ENCODE measurements around the gene ARRDC4. TPM values are rescaled to one million over a fixed set of nuclear protein-coding genes. Genes with fewer than 3 reads are reported as not detected.

Gene ARRDC4
- total RNA-seq, 1 donor from 2014 or later = 5.5 TPM

DNA sequence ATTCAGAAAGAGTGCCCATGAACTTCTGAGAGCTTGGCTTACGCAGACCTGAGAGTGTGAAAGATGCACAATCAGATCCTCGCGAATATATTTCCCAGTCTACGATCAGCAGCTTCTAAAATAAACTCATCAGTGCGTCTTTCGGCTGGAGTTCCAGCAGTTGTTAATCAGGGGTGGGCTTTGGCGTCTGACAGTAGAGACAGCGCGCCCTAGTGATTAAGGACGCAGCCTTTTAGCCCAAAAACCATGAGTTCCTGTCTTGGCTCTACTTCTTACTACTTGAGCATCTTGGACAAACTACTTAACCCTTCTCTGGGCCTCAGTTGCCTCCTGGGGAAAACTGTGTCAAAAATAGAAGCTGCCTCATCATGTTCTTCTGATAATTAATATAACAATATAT is 15.8 kb upstream of the ARRDC4 start:
- DNase-seq (ENCODE audit: low spot score) = no peak
- Mint-ChIP-seq H3K4me1 (ENCODE audit: low read depth) (no peaks in the 10 kb centered on the region), H3K4me3 (ENCODE audit: unreplicated experiment) (no peak overlapping the region), H3K27me3 (ENCODE audit: low read depth) (no peaks in the 10 kb centered on the region), H3K9me3 (ENCODE audit: low read depth) (no peaks in the 10 kb centered on the region), H3K27ac (ENCODE audit: unreplicated experiment) (no peak overlapping the region), H3K36me3 (ENCODE audit: low read depth) (no peaks in the 10 kb centered on the region)
- TF ChIP-seq, protein P1, sequence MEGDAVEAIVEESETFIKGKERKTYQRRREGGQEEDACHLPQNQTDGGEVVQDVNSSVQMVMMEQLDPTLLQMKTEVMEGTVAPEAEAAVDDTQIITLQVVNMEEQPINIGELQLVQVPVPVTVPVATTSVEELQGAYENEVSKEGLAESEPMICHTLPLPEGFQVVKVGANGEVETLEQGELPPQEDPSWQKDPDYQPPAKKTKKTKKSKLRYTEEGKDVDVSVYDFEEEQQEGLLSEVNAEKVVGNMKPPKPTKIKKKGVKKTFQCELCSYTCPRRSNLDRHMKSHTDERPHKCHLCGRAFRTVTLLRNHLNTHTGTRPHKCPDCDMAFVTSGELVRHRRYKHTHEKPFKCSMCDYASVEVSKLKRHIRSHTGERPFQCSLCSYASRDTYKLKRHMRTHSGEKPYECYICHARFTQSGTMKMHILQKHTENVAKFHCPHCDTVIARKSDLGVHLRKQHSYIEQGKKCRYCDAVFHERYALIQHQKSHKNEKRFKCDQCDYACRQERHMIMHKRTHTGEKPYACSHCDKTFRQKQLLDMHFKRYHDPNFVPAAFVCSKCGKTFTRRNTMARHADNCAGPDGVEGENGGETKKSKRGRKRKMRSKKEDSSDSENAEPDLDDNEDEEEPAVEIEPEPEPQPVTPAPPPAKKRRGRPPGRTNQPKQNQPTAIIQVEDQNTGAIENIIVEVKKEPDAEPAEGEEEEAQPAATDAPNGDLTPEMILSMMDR (IDR thresholded peaks at IDR 0.05) = no peak

DNA sequence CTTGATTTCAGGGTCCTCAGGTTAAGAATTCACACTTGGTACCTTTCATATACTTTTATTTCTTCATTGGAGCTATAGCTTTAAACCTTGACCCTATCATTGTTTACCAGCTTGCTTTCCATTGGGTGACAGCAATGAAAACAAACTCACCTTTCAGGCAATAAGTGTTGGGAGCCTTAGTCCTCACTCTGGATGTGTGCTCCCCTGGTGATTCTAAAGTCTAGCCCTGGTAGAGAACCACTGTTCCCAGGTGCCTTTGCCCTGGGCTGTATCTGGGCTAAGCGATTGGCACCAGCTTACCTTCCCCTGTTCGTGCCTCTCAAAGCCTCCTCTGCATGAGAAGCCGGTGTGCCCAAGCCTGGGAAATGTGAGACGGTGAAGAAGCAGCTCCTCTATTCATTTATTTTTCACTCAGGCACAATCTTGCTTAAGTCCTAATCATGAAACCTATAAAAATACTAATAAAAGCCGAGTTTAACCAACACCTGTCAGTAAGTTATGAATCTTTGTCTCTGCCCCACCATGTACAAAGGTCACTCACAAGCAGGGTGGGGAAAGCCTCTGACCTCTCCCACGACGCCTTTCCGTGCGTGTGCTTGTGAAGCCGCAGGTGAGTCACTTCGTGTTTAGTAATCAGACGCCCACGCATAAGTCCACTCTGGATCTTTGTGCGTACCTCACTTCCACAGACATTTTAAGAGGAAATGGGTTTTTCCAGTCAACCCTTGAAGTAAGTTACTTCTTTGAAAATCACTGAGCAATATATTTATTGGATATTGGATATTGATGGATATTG is 12.8 kb upstream of the ARRDC4 start:
- Mint-ChIP-seq H3K36me3 (ENCODE audit: low read depth) (no peaks in the 10 kb centered on the region), H3K4me3 (ENCODE audit: unreplicated experiment) (no peak overlapping the region), H3K27ac (ENCODE audit: unreplicated experiment) (no peak overlapping the region), H3K27me3 (ENCODE audit: low read depth) (peaks cover 2% of the 10 kb centered on the region), H3K9me3 (ENCODE audit: low read depth) (no peaks in the 10 kb centered on the region), H3K4me1 (ENCODE audit: low read depth) (no peaks in the 10 kb centered on the region)
- TF ChIP-seq, protein P1 (IDR thresholded peaks at IDR 0.05) = no peak
- DNase-seq (ENCODE audit: low spot score) = no peak

DNA sequence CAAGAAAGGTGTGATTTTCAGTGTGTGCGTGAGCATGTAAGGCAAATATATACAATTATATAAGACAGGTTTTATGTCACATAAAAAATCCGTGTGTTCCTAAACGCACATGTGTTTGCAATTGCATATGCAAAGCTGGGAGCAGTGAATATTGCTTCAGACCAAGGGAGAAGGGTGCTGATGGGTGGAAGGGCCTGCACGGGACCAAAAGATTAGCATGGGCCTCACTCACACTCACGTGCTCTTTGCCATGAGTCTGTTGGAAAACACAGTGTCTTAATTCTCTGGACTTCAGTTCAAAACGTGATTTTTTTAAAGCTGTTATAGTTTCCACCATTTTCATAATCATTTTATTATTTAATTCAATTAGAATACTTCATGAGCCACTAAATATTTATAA is 7.2 kb upstream of the ARRDC4 start:
- H3K4me1 Mint-ChIP-seq (ENCODE audit: low read depth) = no peaks in the 10 kb centered on the region
- DNase-seq (ENCODE audit: low spot score) = no peak
- H3K27ac Mint-ChIP-seq (ENCODE audit: unreplicated experiment) = no peak overlapping the region

DNA sequence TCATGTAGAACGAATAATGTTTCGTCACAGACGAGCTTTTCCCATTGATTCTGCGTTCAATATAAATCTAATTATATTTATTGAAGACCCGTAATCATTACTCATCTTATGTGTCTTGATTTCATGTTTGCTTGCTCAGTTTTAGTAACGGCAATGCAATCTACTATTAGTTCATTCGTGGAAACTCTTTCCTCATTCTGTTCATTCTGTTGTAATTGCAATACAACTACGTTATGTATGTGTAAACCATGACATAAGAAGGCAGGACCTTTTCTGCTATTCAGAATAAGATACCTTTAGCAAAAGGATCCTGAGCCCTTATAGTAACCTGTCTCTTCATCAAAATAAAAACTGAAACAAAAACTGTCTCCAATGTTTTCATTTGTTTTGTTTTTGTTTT is 6.8 kb upstream of the ARRDC4 start:
- TF ChIP-seq, protein P1 (IDR thresholded peaks at IDR 0.05) = no peak
- Mint-ChIP-seq H3K27me3 (ENCODE audit: low read depth) (peaks cover 11% of the 10 kb centered on the region), H3K27ac (ENCODE audit: unreplicated experiment) (no peak overlapping the region), H3K9me3 (ENCODE audit: low read depth) (peaks cover 3% of the 10 kb centered on the region), H3K4me3 (ENCODE audit: unreplicated experiment) (no peak overlapping the region), H3K4me1 (ENCODE audit: low read depth) (no peaks in the 10 kb centered on the region), H3K36me3 (ENCODE audit: low read depth) (no peaks in the 10 kb centered on the region)
- no peak for DNase-seq (ENCODE audit: low spot score)

More for the DNA sequence above, 7.2 kb upstream of the ARRDC4 start:
- peaks cover 11% of the 10 kb centered on the region for H3K27me3 Mint-ChIP-seq (ENCODE audit: low read depth)
- peaks cover 3% of the 10 kb centered on the region for H3K9me3 Mint-ChIP-seq (ENCODE audit: low read depth)
- TF ChIP-seq, protein P1 (IDR thresholded peaks at IDR 0.05) = no peak
- no peak overlapping the region for H3K4me3 Mint-ChIP-seq (ENCODE audit: unreplicated experiment)
- no peaks in the 10 kb centered on the region for H3K36me3 Mint-ChIP-seq (ENCODE audit: low read depth)

DNA sequence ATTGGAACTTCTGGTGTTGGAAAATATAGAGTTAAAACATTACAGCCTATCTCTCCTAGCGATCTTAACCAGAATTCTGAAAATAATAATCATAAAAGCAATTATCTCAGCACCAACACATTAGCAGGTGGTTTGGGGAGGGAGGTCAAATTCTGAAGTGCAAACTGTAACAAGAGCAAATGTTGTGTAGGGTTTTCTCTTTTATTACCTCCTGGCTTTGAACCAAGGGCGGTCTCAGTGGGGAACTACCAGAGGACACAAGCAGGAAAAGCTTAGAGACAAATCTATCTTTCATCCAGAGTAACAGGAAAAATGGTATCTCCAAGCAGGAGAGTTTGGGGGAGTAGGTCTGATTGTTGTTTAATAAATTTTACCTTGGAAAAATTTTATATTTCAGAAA is 5.5 kb upstream of the ARRDC4 start:
- H3K36me3 Mint-ChIP-seq (ENCODE audit: low read depth) = no peaks in the 10 kb centered on the region
- TF ChIP-seq, protein P1 (IDR thresholded peaks at IDR 0.05) = no peak
- peaks cover 8% of the 10 kb centered on the region for H3K4me1 Mint-ChIP-seq (ENCODE audit: low read depth)
- DNase-seq (ENCODE audit: low spot score) = no peak
- H3K27me3 Mint-ChIP-seq (ENCODE audit: low read depth) = peaks cover 11% of the 10 kb centered on the region
- H3K4me3 Mint-ChIP-seq (ENCODE audit: unreplicated experiment) = no peak overlapping the region
- no peak overlapping the region for H3K27ac Mint-ChIP-seq (ENCODE audit: unreplicated experiment)
- peaks cover 3% of the 10 kb centered on the region for H3K9me3 Mint-ChIP-seq (ENCODE audit: low read depth)
